GM12878 (cell line): Measurements from ENCODE around the gene ZSWIM5. TPM values are rescaled to one million over a fixed set of nuclear protein-coding genes. Genes with fewer than 3 reads are reported as not detected.

Experiments used
- ATAC-seq: fragments of 200-7000 bp; cut with Tn5 transposase; 3 replicates; pipeline ENCODE4 v1.9.1; 2020; ENCODE audit warnings: mild to moderate bottlenecking, moderate library complexity
- BruUV-seq: library from RNA; stranded (reverse); fragments of 400-500 nt; replicated peaks from 2 replicates; lab custom pipeline; 2021; lab: Mats Ljungman, UMichigan
- CTCF ChIA-PET: fragments of 300-600 bp; sonication (Branson Sonifier 250); formaldehyde crosslinking; extraction: SDS; loops from one replicate; lab custom pipeline; 2021; ENCODE audit warnings: inconsistent platforms; lab: Yijun Ruan, JAX
- POLR2A ChIA-PET: fragments of 350-600 bp; formaldehyde crosslinking; extraction: SDS; loops from one replicate; lab custom pipeline; 2021; ENCODE audit warnings: inconsistent platforms; lab: Charles Lee
- RAD21 ChIA-PET: fragments of 300-600 bp; sonication (Branson Sonifier 250); formaldehyde crosslinking; loops from one replicate; lab custom pipeline; 2023; ENCODE audit warnings: antibody characterized with exemption; ENCODE audit not compliant: unreplicated experiment; lab: Charles Lee
- SMC1A ChIA-PET: fragments of 300-600 bp; sonication (Branson Sonifier 250); formaldehyde crosslinking; loops from one replicate; lab custom pipeline; 2023; ENCODE audit not compliant: unreplicated experiment, uncharacterized antibody; lab: Charles Lee
- DNase-seq: peaks from one replicate; pipeline ENCODE4 v3.0.0-alpha.2; 2011; ENCODE audit warnings: low read depth, low spot score
- FAIRE-seq: peaks from 3 replicates; lab custom pipeline; 2011; peaks lifted over from hg19 to GRCh38; lab: Jason Lieb, UNC
- H2AFZ ChIP-seq: 2 replicates; pipeline ENCODE4 v1.6.0; 2011; ENCODE audit warnings: low read depth, low read length, control low read depth; ENCODE audit not compliant: control insufficient read depth
- H3K27ac ChIP-seq: 2 replicates; pipeline ENCODE4 v1.5.1; 2011; ENCODE audit warnings: control low read depth; ENCODE audit not compliant: control insufficient read depth, insufficient read depth
- H3K27me3 ChIP-seq, 2 experiments: replicated peaks in 1 of 2; 2 replicates each; pipeline versions ENCODE4 v1.6.0 to v1.6.1; 2011; ENCODE audit warnings: low read length in 1 of 2; ENCODE audit not compliant: control insufficient read depth in 2 of 2, insufficient read depth in 2 of 2
- H3K36me3 ChIP-seq, 2 experiments: 2 replicates each; pipeline ENCODE4 v1.5.1; 2011; ENCODE audit warnings: low read length in 1 of 2; ENCODE audit not compliant: control insufficient read depth in 2 of 2, insufficient read depth in 2 of 2
- H3K4me1 ChIP-seq: 2 replicates; pipeline ENCODE4 v1.6.1; 2011; ENCODE audit warnings: mild to moderate bottlenecking, low read length, moderate library complexity, mixed read lengths; ENCODE audit not compliant: control insufficient read depth, insufficient read depth
- H3K4me2 ChIP-seq: 2 replicates; pipeline ENCODE4 v1.6.0; 2011; ENCODE audit warnings: control low read depth; ENCODE audit not compliant: control insufficient read depth, insufficient read depth
- H3K4me3 ChIP-seq: fragments of 200-600 bp; sonication (generic); 2 replicates; pipeline ENCODE4 v1.5.1; 2016
- H3K79me2 ChIP-seq: 2 replicates; pipeline ENCODE4 v1.6.0; 2011; ENCODE audit warnings: low read length; ENCODE audit not compliant: control insufficient read depth, insufficient read depth
- H3K9ac ChIP-seq: 2 replicates; pipeline ENCODE4 v1.8.0; 2011; ENCODE audit warnings: low read length, control low read depth, mixed read lengths; ENCODE audit not compliant: control insufficient read depth, insufficient read depth
- H3K9me3 ChIP-seq: replicated peaks from 3 replicates; pipeline ENCODE4 v1.5.1; 2011; ENCODE audit warnings: mild to moderate bottlenecking, low read length; ENCODE audit not compliant: control insufficient read depth, insufficient read depth
- H4K20me1 ChIP-seq: 2 replicates; pipeline ENCODE4 v1.6.0; 2011; ENCODE audit not compliant: control insufficient read depth, insufficient read depth
- GABPA ChIP-seq: IDR thresholded peaks from 2 replicates; pipeline ENCODE4 v1.6.1; 2014; ENCODE audit warnings: antibody characterized with exemption, low read depth, mild to moderate bottlenecking, inconsistent platforms
- IRF4 ChIP-seq: IDR thresholded peaks from 2 replicates; pipeline ENCODE4 v1.6.1; 2011; ENCODE audit warnings: low read depth, low read length
- KLF5 ChIP-seq: fragments of 450-650 bp; IDR thresholded peaks from 2 replicates; pipeline ENCODE4 v1.6.1; 2014; ENCODE audit warnings: mild to moderate bottlenecking; ENCODE audit not compliant: partially characterized antibody
- POLR2AphosphoS5 ChIP-seq: IDR thresholded peaks from 2 replicates; pipeline ENCODE4 v1.6.1; 2011; ENCODE audit warnings: mild to moderate bottlenecking, low read length, inconsistent platforms
- SKIL ChIP-seq: fragments of 450-650 bp; IDR thresholded peaks from 2 replicates; pipeline ENCODE4 v1.6.1; 2017; ENCODE audit warnings: mild to moderate bottlenecking, low read depth, inconsistent platforms; ENCODE audit not compliant: poor library complexity, severe bottlenecking
- SUPT20H ChIP-seq: IDR thresholded peaks from 2 replicates; pipeline ENCODE4 v1.6.1; 2011; ENCODE audit warnings: low read depth, mild to moderate bottlenecking, low read length, moderate library complexity, borderline replicate concordance; ENCODE audit not compliant: control insufficient read depth
- in situ Hi-C: fragments of 300-500 bp; cut with MboI; formaldehyde crosslinking; loops from 9 replicates; pipeline ENCODE4 v1.14.3; 2018; ENCODE audit warnings: mixed read lengths
- intact Hi-C: fragments of 100-400 bp; cut with micrococcal nuclease; formaldehyde crosslinking; loops from one replicate; pipeline ENCODE4 v1.14.2; 2022; ENCODE audit not compliant: unreplicated experiment
- polyA plus RNA-seq, 11 experiments: library from polyadenylated mRNA; depleted of rRNA in 4 of 11; unstranded in 6 of 11; stranded (reverse) in 5 of 11; fragments of >200 nt; fragmentation: Nextera tagmentation in 4 of 11; fragmentation: Illumina TruSeq in 1 of 11; extraction: Ambion mirVana in 4 of 11; extraction: Trizol in 1 of 11; gene quantifications; 1 replicate in 1 of 11; 2 replicates in 10 of 11; pipeline versions ENCODE4 v1.2.1 to v1.2.3, GENCODE V29; 2011 to 2016; ENCODE audit warnings: inconsistent platforms in 2 of 11, missing spikeins in 2 of 11, low read depth in 1 of 11
- total RNA-seq, 4 experiments: library from RNA; depleted of rRNA in 3 of 4; stranded (reverse); fragments of >200 nt in 3 of 4; fragmentation: Illumina TruSeq in 1 of 4; extraction: Trizol in 1 of 4; gene quantifications; 2 replicates each; pipeline versions ENCODE4 v1.2.1 to v1.2.3, GENCODE V29; 2013 to 2021
- TF ChIP-seq, protein P1 (sequence below): fragments of 450-650 bp; IDR thresholded peaks from 2 replicates; pipeline ENCODE4 v1.6.1; 2017; ENCODE audit warnings: mild to moderate bottlenecking

ZSWIM5 gene
- total and polyA plus RNA-seq, 10 of the 15 experiments (the other 5 are each of a cell fraction or from before 2014, with no cell fraction given) = 0.07 to 0.97 (median 0.34) TPM; not detected in 1

DNA sequence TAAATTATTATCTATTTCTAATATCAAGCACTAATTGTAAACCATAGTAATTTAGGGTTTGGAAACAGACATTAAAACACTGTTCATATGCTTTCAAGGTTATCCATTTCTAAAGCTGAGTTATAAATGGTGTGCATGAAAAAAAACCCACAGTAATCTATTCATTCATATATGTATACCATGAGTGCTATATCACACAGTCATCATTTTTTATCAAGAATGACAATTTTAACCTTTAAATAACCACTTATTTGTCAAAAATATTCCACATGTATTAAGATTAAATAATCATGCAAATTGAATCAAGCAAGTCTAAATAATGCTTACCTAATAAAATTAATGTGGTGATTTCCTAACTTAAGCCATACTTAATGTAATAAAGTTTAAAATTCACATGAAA lies 6.0 kb downstream of the ZSWIM5 start:
- H3K27me3 ChIP-seq = peaks cover under 1 to 6% of the 10 kb centered on the region in 2 experiments
- POLR2A ChIA-PET = no interaction called here

More for the DNA sequence above, 6.0 kb downstream of the ZSWIM5 start:
- no peak overlapping the region for H3K27ac ChIP-seq
- no peaks in the 10 kb centered on the region for H3K79me2 ChIP-seq
- BruUV-seq = no TSS peak
- ChIA-PET RAD21 (no interaction called here), SMC1A (interaction anchor here (0.7 to 1.4 kb wide), 5 partner anchors 13 to 327 kb away, joined by 3 to 4 read pairs (median 3); no protein-coding TSS in a partner anchor), CTCF (interaction anchor here (0.6 kb wide), 1 partner anchor 333 kb away, joined by 3 read pairs; no protein-coding TSS in a partner anchor)
- DNase-seq (no peak), ATAC-seq (no peak), FAIRE-seq (no peak)
- H4K20me1 ChIP-seq = no peaks in the 10 kb centered on the region
- intact Hi-C loops = no loop called here
- no peak for TF ChIP-seq SUPT20H
- TF ChIP-seq SKIL = no peak
- TF ChIP-seq GABPA = no peak
- TF ChIP-seq POLR2AphosphoS5 = no peak
- TF ChIP-seq, protein P1, sequence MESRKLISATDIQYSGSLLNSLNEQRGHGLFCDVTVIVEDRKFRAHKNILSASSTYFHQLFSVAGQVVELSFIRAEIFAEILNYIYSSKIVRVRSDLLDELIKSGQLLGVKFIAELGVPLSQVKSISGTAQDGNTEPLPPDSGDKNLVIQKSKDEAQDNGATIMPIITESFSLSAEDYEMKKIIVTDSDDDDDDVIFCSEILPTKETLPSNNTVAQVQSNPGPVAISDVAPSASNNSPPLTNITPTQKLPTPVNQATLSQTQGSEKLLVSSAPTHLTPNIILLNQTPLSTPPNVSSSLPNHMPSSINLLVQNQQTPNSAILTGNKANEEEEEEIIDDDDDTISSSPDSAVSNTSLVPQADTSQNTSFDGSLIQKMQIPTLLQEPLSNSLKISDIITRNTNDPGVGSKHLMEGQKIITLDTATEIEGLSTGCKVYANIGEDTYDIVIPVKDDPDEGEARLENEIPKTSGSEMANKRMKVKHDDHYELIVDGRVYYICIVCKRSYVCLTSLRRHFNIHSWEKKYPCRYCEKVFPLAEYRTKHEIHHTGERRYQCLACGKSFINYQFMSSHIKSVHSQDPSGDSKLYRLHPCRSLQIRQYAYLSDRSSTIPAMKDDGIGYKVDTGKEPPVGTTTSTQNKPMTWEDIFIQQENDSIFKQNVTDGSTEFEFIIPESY = no peak
- TF ChIP-seq IRF4 = no peak
- TF ChIP-seq KLF5 = no peak
- no peak overlapping the region for H3K4me2 ChIP-seq
- no peaks in the 10 kb centered on the region for H3K4me1 ChIP-seq
- in situ Hi-C loops = no loop called here
- no peaks in the 10 kb centered on the region for H3K36me3 ChIP-seq
- H3K9me3 ChIP-seq = peaks cover 1% of the 10 kb centered on the region; the same call in 1 of the 3 replicates
- no peak overlapping the region for H2AFZ ChIP-seq
- no peak overlapping the region for H3K9ac ChIP-seq
- no peak overlapping the region for H3K4me3 ChIP-seq
